ENCODE measurements around the gene GPR31. TPM values are rescaled to one million over a fixed set of nuclear protein-coding genes. Genes with fewer than 3 reads are reported as not detected.

The GPR31 gene
- total and polyA plus RNA-seq, 2 donors (not counting 1 experiment from before 2014, with no cell fraction given): not detected

GRCh38 chr6:167121335-167121841 lies 36.4 kb downstream of the GPR31 start:
- peak; percentile 60 for DNase-seq
- H3K27ac ChIP-seq (ENCODE audit: low read length in 2 of 2): peak overlapping the region; percentile 97 to 98

More at GRCh38 chr6:167121335-167121841, 36.4 kb downstream of the GPR31 start:
- Histone ChIP-seq H3K4me3 (ENCODE audit: control extremely low read depth in 1 of 5, extremely low read depth in 1 of 5, insufficient read depth in 1 of 5, low read depth in 2 of 5, low read length in 4 of 5) (peak overlapping the region; percentile 62 to 88 (median 72)), H3K9ac (ENCODE audit: low read length) (peak overlapping the region; percentile 92), H3K4me2 (replicated peaks; ENCODE audit: low read depth, low read length, poor library complexity, severe bottlenecking) (peak overlapping the region; percentile 79), H3K9me3 (ENCODE audit: control extremely low read depth in 1 of 3, control insufficient read depth in 2 of 3, insufficient read depth in 1 of 3, low read length in 2 of 3) (peaks cover 0 to 7% (median 0%) of the 10 kb centered on the region in 3 donors), H3K36me3 (replicated peaks in 1 of 2; ENCODE audit: control extremely low read depth in 1 of 2, control insufficient read depth in 1 of 2, extremely low read depth in 1 of 2, insufficient read depth in 2 of 2, low read length in 1 of 2) (peaks cover 3 to 17% of the 10 kb centered on the region in 2 experiments), H3K79me2 (ENCODE audit: control insufficient read depth, insufficient read depth, low read length) (peaks cover 88% of the 10 kb centered on the region), H3K4me1 (ENCODE audit: control insufficient read depth in 2 of 2, insufficient read depth in 2 of 2, low read length in 2 of 2) (peaks cover 64 to 77% of the 10 kb centered on the region in 2 donors), H4K20me1 (ENCODE audit: control insufficient read depth, insufficient read depth, low read length, poor library complexity, severe bottlenecking) (peaks cover 7% of the 10 kb centered on the region), H2AFZ (ENCODE audit: insufficient read depth, low read depth, low read length, poor library complexity, severe bottlenecking) (no peak overlapping the region), H3K27me3 (replicated peaks in 1 of 4; ENCODE audit: control extremely low read depth in 1 of 4, control insufficient read depth in 3 of 4, insufficient read depth in 4 of 4, low read length in 3 of 4) (no peaks in the 10 kb centered on the region)
- CTCF ChIA-PET: interaction anchor here (0.8 to 22.6 kb wide), 7 partner anchors 8 to 131 kb away, joined by 4 to 437 read pairs (median 14); no protein-coding TSS in a partner anchor
- no peaks in the 10 kb centered on the region for H3K9me3 Mint-ChIP-seq (ENCODE audit: insufficient read depth)
- H3K4me3 Mint-ChIP-seq: peak overlapping the region; percentile 96
- WGBS (ENCODE audit: insufficient coverage): 36% methylated on average over 7 of the region's 8 CpGs
- no peak for ATAC-seq (ENCODE audit: low read depth)
- H3K4me1 Mint-ChIP-seq: peaks cover 83% of the 10 kb centered on the region
- POLR2A ChIA-PET: interaction anchor here (1.2 to 14.2 kb wide), 9 partner anchors 7 to 165 kb away, joined by 3 to 432 read pairs (median 10); partner anchors contain the start of gene RNASET2
- peak overlapping the region; percentile 100 for H3K27ac Mint-ChIP-seq
- intact Hi-C loops (cut with micrococcal nuclease): loop anchor here (10.0 kb wide), 1 partner anchor 737 kb away; the partner anchor contains the start of gene MPC1
- H3K27me3 Mint-ChIP-seq: no peaks in the 10 kb centered on the region
- TF ChIP-seq EZH2 (IDR thresholded peaks at IDR 0.05; ENCODE audit: borderline replicate concordance, insufficient read depth, low read depth, low read length, poor library complexity, severe bottlenecking) (no peak), CTCF (IDR thresholded peaks at IDR 0.05) (no peak)
